Measurements from ENCODE around the gene BRPF1.

DNA sequence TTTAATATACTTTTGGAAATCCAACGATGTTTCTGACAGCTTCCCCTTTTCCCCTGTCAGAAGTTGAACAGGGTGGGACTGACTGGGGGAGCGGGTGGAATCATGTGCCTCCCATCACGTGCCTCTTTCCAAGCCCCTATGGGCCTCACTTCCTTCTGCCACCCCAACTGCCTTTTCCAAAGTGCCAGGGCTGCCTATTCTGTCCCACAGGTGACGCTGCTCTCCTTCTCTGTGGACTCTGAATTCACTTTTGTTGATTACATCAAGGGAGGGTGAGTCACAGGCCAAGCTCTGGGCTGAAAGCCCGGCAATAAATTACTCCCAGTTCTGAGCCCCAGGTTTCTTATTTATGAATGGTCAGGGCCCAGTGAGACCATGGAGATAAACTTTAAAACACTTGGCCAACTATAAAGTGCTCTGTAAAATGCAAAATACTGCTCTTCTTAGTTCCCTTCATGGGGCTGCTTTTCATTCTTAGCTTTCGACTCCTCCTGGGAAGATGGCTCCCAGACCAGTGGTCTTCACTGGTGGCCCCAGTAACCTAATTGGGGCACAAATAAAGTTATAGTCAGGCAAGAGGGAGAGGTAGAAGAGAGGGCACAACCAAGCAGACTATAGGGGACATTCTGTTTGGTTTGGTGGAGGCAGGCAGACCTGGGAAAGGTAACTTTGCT lies 15.6 kb upstream of the BRPF1 start:
- TF ChIP-seq TCF7 (IDR thresholded peaks at IDR 0.05; ENCODE audit: borderline replicate concordance) (no peak), POLR2A (IDR thresholded peaks at IDR 0.05; ENCODE audit: low read depth, low read length) (no peak), ZNF384 (IDR thresholded peaks at IDR 0.05; ENCODE audit: borderline replicate concordance, low read depth, low read length) (no peak)
- TF ChIP-seq, protein P1, sequence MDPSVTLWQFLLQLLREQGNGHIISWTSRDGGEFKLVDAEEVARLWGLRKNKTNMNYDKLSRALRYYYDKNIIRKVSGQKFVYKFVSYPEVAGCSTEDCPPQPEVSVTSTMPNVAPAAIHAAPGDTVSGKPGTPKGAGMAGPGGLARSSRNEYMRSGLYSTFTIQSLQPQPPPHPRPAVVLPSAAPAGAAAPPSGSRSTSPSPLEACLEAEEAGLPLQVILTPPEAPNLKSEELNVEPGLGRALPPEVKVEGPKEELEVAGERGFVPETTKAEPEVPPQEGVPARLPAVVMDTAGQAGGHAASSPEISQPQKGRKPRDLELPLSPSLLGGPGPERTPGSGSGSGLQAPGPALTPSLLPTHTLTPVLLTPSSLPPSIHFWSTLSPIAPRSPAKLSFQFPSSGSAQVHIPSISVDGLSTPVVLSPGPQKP (IDR thresholded peaks at IDR 0.05; ENCODE audit: low read depth, low read length) = no peak
- TF ChIP-seq, protein P2, sequence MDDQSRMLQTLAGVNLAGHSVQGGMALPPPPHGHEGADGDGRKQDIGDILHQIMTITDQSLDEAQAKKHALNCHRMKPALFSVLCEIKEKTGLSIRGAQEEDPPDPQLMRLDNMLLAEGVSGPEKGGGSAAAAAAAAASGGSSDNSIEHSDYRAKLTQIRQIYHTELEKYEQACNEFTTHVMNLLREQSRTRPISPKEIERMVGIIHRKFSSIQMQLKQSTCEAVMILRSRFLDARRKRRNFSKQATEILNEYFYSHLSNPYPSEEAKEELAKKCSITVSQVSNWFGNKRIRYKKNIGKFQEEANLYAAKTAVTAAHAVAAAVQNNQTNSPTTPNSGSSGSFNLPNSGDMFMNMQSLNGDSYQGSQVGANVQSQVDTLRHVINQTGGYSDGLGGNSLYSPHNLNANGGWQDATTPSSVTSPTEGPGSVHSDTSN (IDR thresholded peaks at IDR 0.05; ENCODE audit: insufficient replicate concordance, low read depth, low read length) = no peak

Measured in GM12878 (cell line).